Measurements from ENCODE around the gene ZSWIM1. TPM values are rescaled to one million over a fixed set of nuclear protein-coding genes. Genes with fewer than 3 reads are reported as not detected.

ZSWIM1 gene
- total RNA-seq, 1 experiment from 2014 or later = 13.2 TPM

GRCh38 chr20:45840700-45841198 lies 40.3 kb upstream of the ZSWIM1 start:
- no peaks in the 10 kb centered on the region for H3K9me3 ChIP-seq (ENCODE audit: low read depth, low read length, poor library complexity, severe bottlenecking)
- H3K27ac ChIP-seq (ENCODE audit: low read depth, low read length, poor library complexity, severe bottlenecking) = no peak overlapping the region
- intact Hi-C loops (cut with micrococcal nuclease; ENCODE audit: unreplicated experiment) = no loop called here
- no peak overlapping the region for H3K4me3 ChIP-seq (ENCODE audit: low read depth, low read length, poor library complexity, severe bottlenecking)
- no peaks in the 10 kb centered on the region for H3K27me3 ChIP-seq (replicated peaks; ENCODE audit: insufficient read depth, low read depth, low read length, poor library complexity)
- H3K36me3 ChIP-seq (ENCODE audit: insufficient read depth, low read length, poor library complexity, severe bottlenecking) = peaks cover 20% of the 10 kb centered on the region
- BruUV-seq (replicated peaks) = no TSS peak
- CTCF ChIA-PET = no interaction called here
- POLR2A ChIA-PET (ENCODE audit: low non-redundant PET) = no interaction called here
- no peaks in the 10 kb centered on the region for H3K4me1 ChIP-seq (ENCODE audit: insufficient read depth, low read length, poor library complexity, severe bottlenecking)
- DNase-seq (ENCODE audit: low spot score) = no peak
- no peak for TF ChIP-seq EZH2 (IDR thresholded peaks at IDR 0.05; ENCODE audit: borderline replicate concordance, low read depth, low read length, poor library complexity, severe bottlenecking)
- TF ChIP-seq, protein P1, sequence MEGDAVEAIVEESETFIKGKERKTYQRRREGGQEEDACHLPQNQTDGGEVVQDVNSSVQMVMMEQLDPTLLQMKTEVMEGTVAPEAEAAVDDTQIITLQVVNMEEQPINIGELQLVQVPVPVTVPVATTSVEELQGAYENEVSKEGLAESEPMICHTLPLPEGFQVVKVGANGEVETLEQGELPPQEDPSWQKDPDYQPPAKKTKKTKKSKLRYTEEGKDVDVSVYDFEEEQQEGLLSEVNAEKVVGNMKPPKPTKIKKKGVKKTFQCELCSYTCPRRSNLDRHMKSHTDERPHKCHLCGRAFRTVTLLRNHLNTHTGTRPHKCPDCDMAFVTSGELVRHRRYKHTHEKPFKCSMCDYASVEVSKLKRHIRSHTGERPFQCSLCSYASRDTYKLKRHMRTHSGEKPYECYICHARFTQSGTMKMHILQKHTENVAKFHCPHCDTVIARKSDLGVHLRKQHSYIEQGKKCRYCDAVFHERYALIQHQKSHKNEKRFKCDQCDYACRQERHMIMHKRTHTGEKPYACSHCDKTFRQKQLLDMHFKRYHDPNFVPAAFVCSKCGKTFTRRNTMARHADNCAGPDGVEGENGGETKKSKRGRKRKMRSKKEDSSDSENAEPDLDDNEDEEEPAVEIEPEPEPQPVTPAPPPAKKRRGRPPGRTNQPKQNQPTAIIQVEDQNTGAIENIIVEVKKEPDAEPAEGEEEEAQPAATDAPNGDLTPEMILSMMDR (conservative IDR thresholded peaks at IDR 0.05; ENCODE audit: low read depth, low read length) = no peak

DNA sequence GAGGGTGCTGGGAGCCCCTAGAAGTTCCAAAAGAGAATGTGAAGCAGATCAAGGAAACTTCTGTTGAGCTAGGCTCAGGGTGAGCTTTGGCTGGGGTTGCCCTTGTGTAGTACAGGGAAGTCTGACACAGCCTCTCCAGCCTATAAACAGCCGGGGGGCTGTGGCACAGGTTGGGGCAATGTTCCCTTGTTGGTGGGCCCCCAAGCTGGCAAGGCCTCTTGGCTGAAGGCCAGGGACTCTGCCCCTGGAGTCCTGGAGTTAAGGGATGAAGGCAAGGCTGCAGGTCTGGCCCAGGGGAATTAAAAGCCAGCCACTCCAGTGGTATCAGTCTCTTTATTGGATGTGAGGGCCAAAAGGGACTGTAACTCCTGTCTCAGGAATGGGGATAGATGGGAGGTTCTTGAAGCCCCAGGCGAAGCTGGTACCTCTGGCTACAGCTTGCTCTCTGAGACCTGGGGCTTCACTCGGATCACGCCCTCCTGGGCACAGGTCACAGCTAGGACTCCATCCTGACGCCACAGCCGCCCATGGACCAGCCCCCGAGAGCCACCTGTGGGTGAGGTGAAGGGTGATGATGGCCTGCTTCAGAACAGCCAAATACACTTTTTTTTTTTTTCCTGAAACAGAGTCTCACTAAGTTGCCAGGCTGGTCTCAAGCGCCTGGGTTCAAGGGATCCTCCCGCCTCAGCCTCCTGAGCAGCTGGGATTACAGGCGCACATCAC lies 39.5 kb upstream of the ZSWIM1 start:
- H3K36me3 ChIP-seq (ENCODE audit: insufficient read depth, low read length, poor library complexity, severe bottlenecking) = peaks cover 20% of the 10 kb centered on the region
- TF ChIP-seq, protein P1 (conservative IDR thresholded peaks at IDR 0.05; ENCODE audit: low read depth, low read length) = no peak
- TF ChIP-seq EZH2 (IDR thresholded peaks at IDR 0.05; ENCODE audit: borderline replicate concordance, low read depth, low read length, poor library complexity, severe bottlenecking) = no peak
- CTCF ChIA-PET = no interaction called here

GRCh38 chr20:45842169-45842812 lies 38.7 kb upstream of the ZSWIM1 start:
- CTCF ChIA-PET = no interaction called here
- DNase-seq (ENCODE audit: low spot score) = no peak
- TF ChIP-seq EZH2 (IDR thresholded peaks at IDR 0.05; ENCODE audit: borderline replicate concordance, low read depth, low read length, poor library complexity, severe bottlenecking) = no peak
- H3K9me3 ChIP-seq (ENCODE audit: low read depth, low read length, poor library complexity, severe bottlenecking) = no peaks in the 10 kb centered on the region
- peaks cover 20% of the 10 kb centered on the region for H3K36me3 ChIP-seq (ENCODE audit: insufficient read depth, low read length, poor library complexity, severe bottlenecking)
- H3K27ac ChIP-seq (ENCODE audit: low read depth, low read length, poor library complexity, severe bottlenecking) = no peak overlapping the region
- no TSS peak for BruUV-seq (replicated peaks)
- H3K27me3 ChIP-seq (replicated peaks; ENCODE audit: insufficient read depth, low read depth, low read length, poor library complexity) = no peaks in the 10 kb centered on the region
- POLR2A ChIA-PET (ENCODE audit: low non-redundant PET) = no interaction called here
- no peak overlapping the region for H3K4me3 ChIP-seq (ENCODE audit: low read depth, low read length, poor library complexity, severe bottlenecking)
- H3K4me1 ChIP-seq (ENCODE audit: insufficient read depth, low read length, poor library complexity, severe bottlenecking) = no peaks in the 10 kb centered on the region
- intact Hi-C loops (cut with micrococcal nuclease; ENCODE audit: unreplicated experiment) = no loop called here

More for the DNA sequence above, 39.5 kb upstream of the ZSWIM1 start:
- no peak for DNase-seq (ENCODE audit: low spot score)
- Histone ChIP-seq H3K9me3 (ENCODE audit: low read depth, low read length, poor library complexity, severe bottlenecking) (no peaks in the 10 kb centered on the region), H3K4me1 (ENCODE audit: insufficient read depth, low read length, poor library complexity, severe bottlenecking) (no peaks in the 10 kb centered on the region), H3K27me3 (replicated peaks; ENCODE audit: insufficient read depth, low read depth, low read length, poor library complexity) (no peaks in the 10 kb centered on the region), H3K27ac (ENCODE audit: low read depth, low read length, poor library complexity, severe bottlenecking) (no peak overlapping the region), H3K4me3 (ENCODE audit: low read depth, low read length, poor library complexity, severe bottlenecking) (no peak overlapping the region)
- POLR2A ChIA-PET (ENCODE audit: low non-redundant PET) = no interaction called here
- no TSS peak for BruUV-seq (replicated peaks)
- intact Hi-C loops (cut with micrococcal nuclease; ENCODE audit: unreplicated experiment) = no loop called here

Measured in A673 (cell line).